ENCODE results near the gene CD2.
A peak's percentile ranks its signal among the peaks of the same experiment; 100 is the strongest.

The CD2 gene

DNA sequence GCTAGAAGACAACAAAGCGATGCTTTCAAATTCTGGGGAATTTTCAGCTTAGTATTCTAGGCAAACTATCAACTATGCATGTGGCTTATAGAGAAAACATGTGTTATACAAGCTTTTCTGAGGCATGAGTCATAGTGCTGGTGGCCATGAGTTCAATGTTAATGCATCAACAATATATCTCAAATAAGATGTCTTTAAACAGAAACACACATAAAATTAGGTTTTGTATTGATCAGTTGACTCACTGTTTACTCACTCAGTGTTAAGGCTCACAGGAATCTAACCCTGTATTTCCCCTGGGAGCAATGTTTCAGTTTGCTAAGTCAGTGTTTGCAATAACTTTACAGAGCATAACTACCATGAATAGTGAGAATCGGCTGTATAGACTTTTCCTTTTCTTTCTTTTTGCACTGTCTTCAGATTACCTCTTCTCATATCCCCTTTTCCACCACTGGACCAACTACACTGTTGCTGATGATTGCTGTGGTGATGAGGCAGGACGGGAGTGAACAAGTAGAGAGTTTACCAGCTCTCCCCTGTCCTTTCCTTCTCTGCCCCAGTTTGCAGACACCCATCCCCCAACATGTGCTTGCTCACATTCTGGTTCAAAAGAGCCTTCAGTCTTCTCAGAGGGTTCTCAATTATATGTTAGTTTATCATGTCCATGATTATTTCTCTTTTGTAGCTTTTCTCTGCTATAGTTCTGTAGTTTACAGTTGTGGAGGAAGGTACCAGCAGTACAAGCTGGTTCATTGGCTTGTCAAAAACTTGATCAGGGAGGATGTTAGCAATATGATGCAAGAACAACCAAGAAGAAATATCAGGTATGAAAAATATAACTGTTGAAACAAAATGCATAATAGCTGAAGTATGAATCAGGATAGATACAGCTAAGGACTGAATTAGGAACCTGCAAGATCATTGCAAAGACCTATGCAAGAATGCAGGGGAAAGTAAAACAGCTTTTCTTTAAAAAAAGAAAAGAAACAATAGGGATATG is 23.9 kb downstream of the CD2 start:
- peak in 1 of 2 experiments; percentile 28 for DNase-seq

DNA sequence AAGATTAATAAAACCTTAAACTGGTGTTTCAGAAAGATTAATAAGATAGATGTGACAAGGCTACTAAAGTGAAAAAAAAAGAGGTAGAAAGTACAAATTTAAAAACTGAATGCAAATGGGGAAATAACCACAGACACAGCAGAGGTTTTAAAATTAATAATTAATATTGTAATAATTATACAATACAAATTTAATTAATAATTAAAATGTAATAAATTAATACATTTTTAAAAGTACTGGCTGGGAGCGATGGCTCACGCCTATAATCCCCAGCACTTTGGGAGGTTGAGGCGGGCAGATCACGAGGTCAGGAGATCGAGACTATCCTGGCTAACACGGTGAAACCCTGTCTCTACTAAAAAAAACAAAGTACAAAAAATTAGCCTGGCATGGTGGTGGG is 26.8 kb downstream of the CD2 start:
- DNase-seq, result no peak

- DNase-seq, result no peak
Observed at GRCh38 chr1:116785006-116785405, 30.8 kb downstream of the CD2 start.

- no peak for DNase-seq
Observed at GRCh38 chr1:116786049-116786448, 31.8 kb downstream of the CD2 start.

GRCh38 chr1:116791727-116792126 is 37.5 kb downstream of the CD2 start:
- DNase-seq, result peak in 1 of 2 experiments; percentile 12

- DNase-seq, result peak in 1 of 2 experiments; percentile 8
Observed at GRCh38 chr1:116793357-116793935, 39.2 kb downstream of the CD2 start.

- DNase-seq, result no peak
Observed at GRCh38 chr1:116794371-116794770, 40.1 kb downstream of the CD2 start.

DNA sequence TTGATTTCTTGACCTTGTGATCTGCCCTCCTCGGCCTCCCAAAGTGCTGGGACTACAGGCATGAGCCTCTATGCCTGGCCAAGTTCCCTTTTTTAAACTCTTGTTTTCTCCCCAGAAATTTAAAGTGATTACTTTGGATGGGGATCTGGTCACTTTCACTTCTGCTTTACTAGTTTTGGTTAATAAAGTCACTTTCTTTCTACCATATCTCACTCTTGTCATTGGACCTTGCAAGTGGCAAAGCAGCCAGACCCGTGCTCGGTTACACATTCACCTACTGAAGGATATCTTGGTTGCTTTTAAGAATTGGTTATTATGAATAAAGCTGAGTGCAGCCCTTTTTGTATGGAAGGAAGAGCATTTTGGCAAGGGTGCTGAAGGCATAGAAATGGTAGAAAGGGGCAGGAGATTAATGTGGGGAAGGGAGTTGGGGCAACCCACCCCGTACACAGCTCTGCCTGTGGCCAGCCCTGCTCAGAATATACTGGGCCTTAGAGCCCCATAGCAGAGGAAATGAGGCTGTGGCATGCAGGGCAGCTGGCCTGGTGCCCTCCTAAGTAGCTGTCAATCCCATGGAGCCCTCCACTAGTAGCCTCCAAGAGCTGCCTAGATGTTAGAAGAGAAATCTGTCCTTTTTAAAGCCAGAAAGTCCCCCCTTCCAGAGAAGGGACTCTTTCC is 40.7 kb downstream of the CD2 start:
- DNase-seq, result peak in 1 of 2 experiments; percentile 14

- peak in 1 of 2 experiments; percentile 14 for DNase-seq
Observed at GRCh38 chr1:116795482-116795829, 41.2 kb downstream of the CD2 start.

DNA sequence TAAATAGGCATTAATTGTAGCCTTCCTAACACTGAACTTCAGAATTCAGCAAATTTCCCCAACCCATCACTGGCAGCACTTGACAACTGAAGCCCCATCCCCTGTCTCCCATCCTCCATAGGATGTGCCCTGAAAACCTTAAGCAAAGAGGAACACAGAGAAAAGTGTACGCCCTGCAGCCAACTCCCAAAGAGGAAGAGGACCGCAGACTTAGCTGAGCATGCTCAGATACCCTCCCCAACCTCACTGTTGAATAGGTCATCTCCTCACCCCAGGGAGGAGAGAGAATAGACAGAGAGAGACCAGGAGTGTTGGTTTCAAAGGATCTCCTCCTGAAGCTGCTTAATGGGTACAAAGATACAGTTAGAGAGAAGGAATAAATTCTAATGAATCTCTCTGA is 50.5 kb downstream of the CD2 start:
- DNase-seq, result peak; percentile 49 to 56

DNA sequence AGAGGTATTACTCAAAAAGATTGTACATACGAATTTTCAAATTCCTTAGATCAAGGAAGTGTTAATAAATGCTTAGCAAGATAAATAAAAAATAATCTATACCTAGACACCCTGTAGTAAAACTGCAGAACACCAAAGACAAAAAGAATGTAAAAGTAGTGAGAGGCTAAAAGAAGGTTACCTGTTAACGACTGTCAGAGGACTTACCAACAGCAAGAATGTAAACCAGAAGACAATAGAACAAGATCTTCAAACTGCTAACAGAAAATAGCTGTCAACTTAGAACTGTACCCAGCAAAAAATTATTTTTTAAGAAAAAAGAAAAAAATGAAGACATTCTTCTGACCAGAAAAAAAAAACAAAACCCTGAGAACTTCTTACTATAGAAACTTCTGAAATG is 51.2 kb downstream of the CD2 start:
- DNase-seq, result no peak

DNA sequence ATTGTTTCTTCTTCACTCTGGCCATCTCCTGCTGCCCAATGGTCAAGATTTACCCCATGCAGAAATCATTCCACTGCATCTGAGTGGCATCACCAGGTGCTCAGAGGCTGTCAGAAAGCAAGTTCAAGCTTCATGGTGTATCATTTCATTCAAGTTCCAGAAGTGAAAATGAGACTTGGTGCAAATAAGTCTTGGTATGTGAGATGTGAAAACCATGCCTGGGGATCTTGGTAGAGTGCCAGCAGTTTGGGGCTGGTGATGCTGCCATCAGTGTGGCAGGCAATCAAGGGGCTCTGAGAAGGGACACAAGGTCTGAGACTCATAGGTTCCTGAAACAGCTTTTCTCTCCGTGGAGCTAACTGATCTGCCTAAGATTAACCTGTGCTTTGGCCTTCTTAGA is 52.0 kb downstream of the CD2 start:
- peak; percentile 86 to 88 for DNase-seq

DNA sequence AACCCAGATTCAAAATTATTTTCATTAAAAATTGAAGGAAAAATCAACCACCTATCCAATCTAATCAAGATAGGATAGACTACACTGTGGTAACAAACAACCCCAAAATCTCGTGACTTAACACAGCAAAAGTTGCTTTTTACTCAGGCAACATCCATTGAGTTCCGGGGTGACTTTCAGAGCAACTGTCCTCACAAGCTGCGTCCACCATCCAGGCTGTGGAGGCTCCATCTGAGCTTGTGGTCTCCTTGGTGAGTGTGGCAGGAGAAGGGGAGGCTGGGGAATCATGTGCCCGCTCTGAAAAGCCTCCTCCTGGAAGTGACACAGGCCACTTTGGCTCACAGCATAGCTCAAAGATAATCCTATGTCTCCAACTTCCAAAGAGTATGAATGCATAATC is 52.4 kb downstream of the CD2 start:
- peak; percentile 60 to 63 for DNase-seq

DNA sequence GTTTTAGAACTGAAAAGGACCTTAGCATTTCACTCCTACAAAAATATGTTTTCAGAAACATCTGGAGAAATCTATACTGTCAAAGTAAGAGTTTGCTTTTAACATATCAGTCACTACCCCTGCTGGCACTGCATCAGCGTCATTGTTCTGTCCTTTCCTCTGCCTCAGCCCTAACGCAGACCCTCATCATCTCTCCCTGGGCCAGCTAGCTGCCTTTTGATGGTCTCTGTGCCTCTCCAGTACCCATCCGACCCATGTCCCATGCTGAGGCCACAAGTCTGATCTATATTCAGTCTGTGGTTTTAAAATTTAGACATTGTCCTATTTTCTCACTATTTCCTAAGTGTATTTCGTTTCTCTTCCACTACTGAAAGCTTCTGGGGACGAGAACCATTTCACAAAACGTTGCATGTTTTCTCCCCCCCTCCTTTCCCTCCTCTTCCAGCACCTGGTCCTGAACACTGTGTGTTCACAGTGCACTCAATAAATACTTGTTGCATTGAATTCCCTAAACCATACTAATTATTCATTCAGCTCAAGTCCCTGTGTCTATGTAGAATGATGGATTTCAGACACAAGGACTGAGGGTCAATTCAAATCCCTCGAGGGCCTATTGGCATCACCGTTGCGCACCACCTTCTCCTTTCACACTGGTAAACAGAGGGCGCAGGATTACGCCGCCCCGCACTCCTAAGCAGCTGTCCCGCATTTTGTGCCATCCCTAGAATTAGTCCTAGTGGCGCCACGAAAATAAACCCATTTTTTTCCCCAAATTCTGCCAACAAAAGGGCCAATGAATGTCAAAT is 53.4 kb downstream of the CD2 start:
- peak; percentile 56 to 60 for DNase-seq

DNA sequence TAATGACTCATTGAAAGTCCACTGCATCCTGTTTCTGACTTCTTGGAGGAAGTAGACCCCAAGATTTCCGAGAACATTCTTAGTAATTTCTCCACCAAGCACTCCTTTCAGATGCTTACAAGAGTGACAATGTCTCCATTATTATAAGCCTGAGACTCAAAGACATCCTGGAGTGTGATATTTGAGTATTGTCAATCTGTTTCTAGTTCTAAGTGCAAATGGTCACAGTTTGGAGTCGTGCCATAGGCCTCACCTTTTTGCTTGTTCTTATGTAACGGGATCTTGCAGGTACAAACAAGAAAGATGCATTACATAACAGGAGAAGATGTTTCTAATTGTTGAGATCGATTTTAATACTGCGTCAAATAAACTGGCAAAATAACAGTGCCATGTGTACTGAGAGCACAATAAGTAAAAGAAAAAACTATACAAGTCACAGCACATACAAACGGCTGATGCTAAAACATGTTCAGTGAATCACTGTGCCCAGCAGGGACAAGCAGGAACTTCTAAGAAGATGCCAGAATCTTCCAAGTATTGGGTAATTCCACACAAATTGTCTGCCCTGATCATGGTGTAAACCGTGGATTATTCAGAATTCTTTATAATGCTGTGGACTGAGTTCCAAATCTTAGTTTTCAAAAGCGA is 54.1 kb downstream of the CD2 start:
- peak in 1 of 2 experiments; percentile 21 for DNase-seq

- DNase-seq, result peak; percentile 51 to 54
Observed at GRCh38 chr1:116808848-116809508, 54.7 kb downstream of the CD2 start.

- peak; percentile 20 to 27 for DNase-seq
Observed at GRCh38 chr1:116811321-116811720, 57.1 kb downstream of the CD2 start.

DNA sequence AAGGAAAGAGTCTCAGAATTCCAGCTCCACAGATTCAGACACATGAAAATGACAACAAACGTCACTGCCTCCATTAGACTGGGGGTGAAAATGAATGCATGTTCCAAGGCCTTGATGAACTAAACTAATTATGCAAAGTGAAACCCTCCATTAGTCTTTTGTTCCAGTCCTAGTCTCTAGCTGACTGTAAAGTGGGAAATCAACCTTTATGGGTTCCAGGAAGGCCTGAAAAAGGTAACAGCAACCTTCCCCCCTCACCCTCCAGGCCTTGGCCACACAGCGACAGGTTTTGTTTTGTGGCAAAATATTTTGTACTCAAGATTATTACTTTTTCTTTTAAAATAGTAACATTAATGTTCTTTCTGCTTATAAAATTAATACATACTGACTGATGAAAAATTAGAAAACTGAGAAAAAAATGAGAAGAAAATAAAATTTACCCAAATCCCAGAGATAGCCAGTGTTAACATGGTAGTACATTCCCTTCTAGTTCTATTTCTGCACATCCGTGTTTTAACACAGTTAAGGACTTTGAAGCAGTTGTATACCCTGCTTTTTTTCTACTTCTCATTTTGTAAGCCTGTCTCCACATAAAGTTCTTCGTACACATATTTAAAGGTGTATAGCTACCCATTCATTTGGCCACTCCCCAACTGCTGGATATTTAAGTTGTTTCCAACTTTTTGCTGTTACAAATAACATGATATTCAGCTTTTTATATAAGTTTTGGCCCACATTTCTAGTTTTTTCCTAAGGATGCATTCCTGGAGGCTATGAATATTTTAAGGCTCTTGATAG is 60.9 kb downstream of the CD2 start:
- DNase-seq, result peak; percentile 55

- DNase-seq, result peak; percentile 85 to 89
Observed at GRCh38 chr1:116817582-116818064, 63.4 kb downstream of the CD2 start.

Data from activated T-cell treated with anti-CD3 and anti-CD28 coated beads, Interleukin-2, amount 50 U/mL, for 48 hours (primary cell).